HG03439 (cell line): Measurements from ENCODE around the gene RAI1.
"Not testable (repeated sequence)": the region's sequence is repeated elsewhere in the genome, so short reads cannot be mapped to it uniquely, and the experiment has no call there.

Experiments
- ATAC-seq: cut with Tn5 transposase; IDR thresholded peaks from one replicate; pipeline ENCODE4 v1.9.1; 2021; ENCODE audit warnings: mild to moderate bottlenecking, moderate library complexity; ENCODE audit not compliant: unreplicated experiment

The RAI1 gene

GRCh38 chr17:17663160-17664063, 17.8 kb upstream of the RAI1 start:
- ATAC-seq: peak; percentile 80

- no peak for ATAC-seq
Measured at GRCh38 chr17:17664064-17664452, 17.2 kb upstream of the RAI1 start.

GRCh38 chr17:17665255-17665654, 16.0 kb upstream of the RAI1 start:
- no peak for ATAC-seq

- ATAC-seq: no peak
Measured at GRCh38 chr17:17666111-17666714, 15.0 kb upstream of the RAI1 start.

GRCh38 chr17:17667231-17667630, 14.0 kb upstream of the RAI1 start:
- ATAC-seq: no peak

GRCh38 chr17:17667947-17668346, 13.3 kb upstream of the RAI1 start:
- ATAC-seq: no peak

- ATAC-seq: no peak
Measured at GRCh38 chr17:17668358-17668757, 12.9 kb upstream of the RAI1 start.

- ATAC-seq: no peak
Measured at GRCh38 chr17:17668775-17669579, 12.3 kb upstream of the RAI1 start.

- ATAC-seq: no peak
Measured at GRCh38 chr17:17669580-17670235, 11.6 kb upstream of the RAI1 start.

GRCh38 chr17:17670701-17671305, 10.5 kb upstream of the RAI1 start:
- ATAC-seq: no peak

GRCh38 chr17:17671369-17672129, 9.7 kb upstream of the RAI1 start:
- no peak for ATAC-seq

GRCh38 chr17:17672453-17673368, 8.5 kb upstream of the RAI1 start:
- ATAC-seq: no peak

GRCh38 chr17:17675416-17675815, 5.8 kb upstream of the RAI1 start:
- no peak for ATAC-seq

GRCh38 chr17:17675925-17676534, 5.2 kb upstream of the RAI1 start:
- ATAC-seq: no peak

- ATAC-seq: no peak
Measured at GRCh38 chr17:17676752-17677151, 4.5 kb upstream of the RAI1 start.

- ATAC-seq: no peak
Measured at GRCh38 chr17:17677299-17678040, 3.8 kb upstream of the RAI1 start.

- not testable (repeated sequence) for ATAC-seq
Measured at GRCh38 chr17:17678063-17678699, 3.1 kb upstream of the RAI1 start.
